GM21576 (cell line): ENCODE results near the gene SYNE2.
A peak's percentile ranks its signal among the peaks of the same experiment; 100 is the strongest.

Experiments used
- ATAC-seq: cut with Tn5 transposase; IDR thresholded peaks from one replicate; pipeline ENCODE4 v1.9.1; 2021; ENCODE audit warnings: mild to moderate bottlenecking, moderate library complexity; ENCODE audit not compliant: unreplicated experiment

SYNE2 gene

GRCh38 chr14:63960926-63961567 is 108.2 kb downstream of the SYNE2 start:
- no peak for ATAC-seq

- no peak for ATAC-seq
These were observed 110.1 kb downstream of the SYNE2 start for GRCh38 chr14:63962906-63963305.

GRCh38 chr14:63963439-63963838 is 110.6 kb downstream of the SYNE2 start:
- no peak for ATAC-seq

- ATAC-seq: no peak
These were observed 111.3 kb downstream of the SYNE2 start for GRCh38 chr14:63964113-63964512.

GRCh38 chr14:63966407-63966806 is 113.6 kb downstream of the SYNE2 start:
- ATAC-seq: no peak

- peak; percentile 62 for ATAC-seq
These were observed 119.6 kb downstream of the SYNE2 start for GRCh38 chr14:63972323-63972932.

- no peak for ATAC-seq
These were observed 121.4 kb downstream of the SYNE2 start for GRCh38 chr14:63974176-63974575.

- no peak for ATAC-seq
These were observed 128.8 kb downstream of the SYNE2 start for GRCh38 chr14:63981569-63981968.

GRCh38 chr14:63982156-63982555 is 129.4 kb downstream of the SYNE2 start:
- no peak for ATAC-seq

GRCh38 chr14:63982629-63983028 is 129.8 kb downstream of the SYNE2 start:
- ATAC-seq: no peak

- no peak for ATAC-seq
These were observed 134.2 kb downstream of the SYNE2 start for GRCh38 chr14:63986789-63987533.

GRCh38 chr14:63988579-63988978 is 135.8 kb downstream of the SYNE2 start:
- ATAC-seq: no peak

- ATAC-seq: no peak
These were observed 139.0 kb downstream of the SYNE2 start for GRCh38 chr14:63991833-63992232.

GRCh38 chr14:63992858-63993257 is 140.1 kb downstream of the SYNE2 start:
- no peak for ATAC-seq

- no peak for ATAC-seq
These were observed 141.2 kb downstream of the SYNE2 start for GRCh38 chr14:63993992-63994391.

- ATAC-seq: no peak
These were observed 142.5 kb downstream of the SYNE2 start for GRCh38 chr14:63995285-63995684.

- no peak for ATAC-seq
These were observed 143.2 kb downstream of the SYNE2 start for GRCh38 chr14:63996016-63996415.

- ATAC-seq: no peak
These were observed 143.9 kb downstream of the SYNE2 start for GRCh38 chr14:63996625-63997220.

GRCh38 chr14:64000749-64001148 is 147.9 kb downstream of the SYNE2 start:
- no peak for ATAC-seq

GRCh38 chr14:64005822-64006221 is 153.0 kb downstream of the SYNE2 start:
- ATAC-seq: no peak

- ATAC-seq: no peak
These were observed 155.2 kb downstream of the SYNE2 start for GRCh38 chr14:64008016-64008415.

GRCh38 chr14:64012003-64012402 is 159.2 kb downstream of the SYNE2 start:
- ATAC-seq: no peak
